ENCODE data around the gene FKBP7. TPM values are rescaled to one million over a fixed set of nuclear protein-coding genes. Genes with fewer than 3 reads are reported as not detected.
A peak's percentile ranks its signal among the peaks of the same experiment; 100 is the strongest.

Gene FKBP7
- total and polyA plus RNA-seq, 12 donors = 5.3 to 18.0 (median 8.6) TPM

DNA sequence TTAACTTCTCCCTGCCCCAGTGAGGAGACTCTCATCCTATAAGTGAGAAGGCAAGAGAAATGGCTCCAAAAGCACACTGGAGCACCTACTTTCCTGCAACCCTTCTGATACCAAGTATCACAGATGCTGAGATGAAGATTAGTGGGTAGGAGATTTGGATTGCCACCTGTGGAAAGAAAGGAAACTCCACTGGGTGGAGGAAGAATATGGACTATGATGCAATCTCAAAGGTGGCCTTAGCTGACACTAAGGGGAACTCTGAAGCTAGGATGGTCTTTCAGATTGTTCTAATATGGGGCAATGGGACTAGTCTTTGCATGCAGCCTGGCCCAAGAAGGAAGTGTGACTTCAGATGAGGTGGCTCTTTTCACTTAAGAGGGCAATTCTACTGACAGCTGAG, 49.1 kb downstream of the FKBP7 start:
- DNase-seq = no peak
- Histone ChIP-seq H3K4me1 (replicated peaks in 1 of 2) (no peaks in the 10 kb centered on the region), H3K4me3 (no peak overlapping the region), H3K36me3 (replicated peaks in 1 of 2) (peaks cover 0 to 36% of the 10 kb centered on the region in 2 donors), H3K9me3 (replicated peaks in 1 of 3) (peaks cover 0 to 7% (median 0%) of the 10 kb centered on the region in 3 donors), H3K27me3 (no peaks in the 10 kb centered on the region), H3K27ac (no peak overlapping the region)
- TF ChIP-seq, protein P1, sequence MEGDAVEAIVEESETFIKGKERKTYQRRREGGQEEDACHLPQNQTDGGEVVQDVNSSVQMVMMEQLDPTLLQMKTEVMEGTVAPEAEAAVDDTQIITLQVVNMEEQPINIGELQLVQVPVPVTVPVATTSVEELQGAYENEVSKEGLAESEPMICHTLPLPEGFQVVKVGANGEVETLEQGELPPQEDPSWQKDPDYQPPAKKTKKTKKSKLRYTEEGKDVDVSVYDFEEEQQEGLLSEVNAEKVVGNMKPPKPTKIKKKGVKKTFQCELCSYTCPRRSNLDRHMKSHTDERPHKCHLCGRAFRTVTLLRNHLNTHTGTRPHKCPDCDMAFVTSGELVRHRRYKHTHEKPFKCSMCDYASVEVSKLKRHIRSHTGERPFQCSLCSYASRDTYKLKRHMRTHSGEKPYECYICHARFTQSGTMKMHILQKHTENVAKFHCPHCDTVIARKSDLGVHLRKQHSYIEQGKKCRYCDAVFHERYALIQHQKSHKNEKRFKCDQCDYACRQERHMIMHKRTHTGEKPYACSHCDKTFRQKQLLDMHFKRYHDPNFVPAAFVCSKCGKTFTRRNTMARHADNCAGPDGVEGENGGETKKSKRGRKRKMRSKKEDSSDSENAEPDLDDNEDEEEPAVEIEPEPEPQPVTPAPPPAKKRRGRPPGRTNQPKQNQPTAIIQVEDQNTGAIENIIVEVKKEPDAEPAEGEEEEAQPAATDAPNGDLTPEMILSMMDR (IDR thresholded peaks at IDR 0.05) = no peak
- no peak for TF ChIP-seq POLR2A (IDR thresholded peaks at IDR 0.05)
- intact Hi-C loops (cut with DNase I) = no loop called here

DNA sequence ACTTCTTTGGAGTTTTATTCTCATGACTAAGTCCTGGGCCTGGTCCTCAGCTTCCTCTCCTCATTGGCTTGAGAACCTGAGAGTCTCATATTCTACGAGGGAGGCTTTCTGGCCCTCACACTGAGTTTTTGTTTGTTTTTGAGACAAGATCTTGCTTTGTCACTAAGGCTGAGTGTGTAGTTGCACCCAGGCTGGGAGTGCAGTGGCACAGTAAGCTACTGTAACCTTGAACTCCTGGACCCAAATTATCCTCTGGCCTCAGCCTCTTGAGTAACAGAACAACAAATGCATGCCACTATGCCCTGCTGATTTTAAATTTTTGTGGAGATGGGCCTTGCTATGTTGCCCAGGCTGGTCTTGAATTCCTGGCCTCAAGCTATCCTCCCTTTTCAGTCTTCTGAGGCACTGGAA, 50.0 kb downstream of the FKBP7 start:
- intact Hi-C loops (cut with DNase I) = no loop called here
- H3K4me3 ChIP-seq = no peak overlapping the region
- no peaks in the 10 kb centered on the region for H3K4me1 ChIP-seq (replicated peaks in 1 of 2)
- H3K27me3 ChIP-seq = no peaks in the 10 kb centered on the region
- H3K36me3 ChIP-seq (replicated peaks in 1 of 2) = peaks cover 0 to 27% of the 10 kb centered on the region in 2 donors
- 80 to 89% (median 84%) methylated on average over 1 of the region's 1 CpG for whole genome bisulfite sequencing, 4 donors
- peak in 1 of 7 donors; percentile 9 for DNase-seq
- TF ChIP-seq, protein P1 (IDR thresholded peaks at IDR 0.05) = no peak
- TF ChIP-seq POLR2A (IDR thresholded peaks at IDR 0.05) = no peak
- H3K27ac ChIP-seq = no peak overlapping the region
- peaks cover 0 to 7% (median 0%) of the 10 kb centered on the region in 3 donors for H3K9me3 ChIP-seq (replicated peaks in 1 of 3)

DNA sequence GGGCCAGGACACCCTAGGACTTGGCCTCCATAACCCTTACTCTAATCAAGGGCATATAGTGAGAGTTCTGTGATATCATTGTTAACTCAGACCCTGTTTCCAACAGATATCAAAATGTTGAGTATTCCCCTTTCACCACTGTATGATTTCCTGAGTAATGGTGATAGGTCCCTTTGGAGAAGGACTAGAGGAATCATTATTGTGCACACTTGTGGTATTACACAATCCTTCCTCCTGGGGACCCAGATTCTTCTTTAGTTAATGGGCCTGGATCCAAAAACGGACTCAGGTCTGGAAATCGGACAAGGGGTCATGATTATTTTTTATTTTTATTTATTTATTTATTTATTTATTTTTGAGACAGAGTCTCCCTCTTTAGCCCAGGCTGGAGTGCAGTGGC, 50.9 kb downstream of the FKBP7 start:
- H3K9me3 ChIP-seq (replicated peaks in 1 of 3) = peaks cover 0 to 7% (median 0%) of the 10 kb centered on the region in 3 donors

DNA sequence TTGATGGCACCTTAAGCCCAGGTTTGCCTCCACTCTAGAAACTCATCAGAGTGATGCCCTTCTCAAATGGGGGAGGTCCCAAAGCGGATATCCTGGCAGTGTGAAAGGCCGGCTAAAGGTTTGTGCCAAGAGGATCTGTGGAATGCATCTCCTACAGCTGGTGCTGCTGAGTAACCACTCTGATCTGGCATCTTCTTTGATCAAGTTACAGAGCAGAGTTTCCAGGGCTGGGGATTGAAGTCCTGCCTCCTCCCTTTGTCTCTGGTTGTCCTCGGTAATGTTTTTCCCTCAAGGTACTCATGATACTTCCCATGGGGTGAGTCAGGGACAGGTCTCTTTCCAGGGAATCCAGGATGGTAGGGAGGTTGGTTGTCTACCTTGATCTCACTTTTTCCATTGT, 52.0 kb downstream of the FKBP7 start:
- no peak for TF ChIP-seq POLR2A (IDR thresholded peaks at IDR 0.05)
- TF ChIP-seq, protein P1 (IDR thresholded peaks at IDR 0.05) = no peak
- DNase-seq = no peak
- Histone ChIP-seq H3K4me1 (replicated peaks in 1 of 2) (no peaks in the 10 kb centered on the region), H3K27ac (no peak overlapping the region), H3K27me3 (no peaks in the 10 kb centered on the region), H3K36me3 (replicated peaks in 1 of 2) (peaks cover 0 to 9% of the 10 kb centered on the region in 2 donors), H3K9me3 (replicated peaks in 1 of 3) (peaks cover 0 to 7% (median 0%) of the 10 kb centered on the region in 3 donors), H3K4me3 (no peak overlapping the region)
- 92 to 100% (median 95%) methylated on average over 3 of the region's 3 CpGs for WGBS, 4 donors
- intact Hi-C loops (cut with DNase I) = no loop called here

More for the DNA sequence above, 50.9 kb downstream of the FKBP7 start:
- H3K27me3 ChIP-seq = no peaks in the 10 kb centered on the region
- 87 to 93% (median 90%) methylated on average over 2 of the region's 2 CpGs for WGBS, 4 donors
- H3K4me3 ChIP-seq = no peak overlapping the region
- DNase-seq = no peak
- no peaks in the 10 kb centered on the region for H3K4me1 ChIP-seq (replicated peaks in 1 of 2)
- H3K36me3 ChIP-seq (replicated peaks in 1 of 2) = peaks cover 0 to 20% of the 10 kb centered on the region in 2 donors
- TF ChIP-seq POLR2A (IDR thresholded peaks at IDR 0.05) = no peak
- TF ChIP-seq, protein P1 (IDR thresholded peaks at IDR 0.05) = no peak
- intact Hi-C loops (cut with DNase I) = no loop called here
- no peak overlapping the region for H3K27ac ChIP-seq
